Esophagus muscularis mucosa (tissue), 4 donors: Measurements from ENCODE around the gene CENPK. TPM values are rescaled to one million over a fixed set of nuclear protein-coding genes. Genes with fewer than 3 reads are reported as not detected.

Experiments
- DNase-seq: peaks from one replicate; pipeline ENCODE4 v3.0.0-alpha.2; 2017; ENCODE audit errors: extremely low spot score
- H3K27ac ChIP-seq, 4 donors: fragments of 200-600 bp; sonication (generic); replicated peaks in 1 of 4; 1 replicate in 3 of 4; 2 replicates in 1 of 4; pipeline ENCODE4 v1.5.1; 2016 to 2019; ENCODE audit warnings: mild to moderate bottlenecking in 1 of 4
- H3K27me3 ChIP-seq, 4 donors: fragments of 200-600 bp; sonication (generic); one replicate each; pipeline versions ENCODE4 v1.5.1 to v1.6.0; 2016 to 2019
- H3K36me3 ChIP-seq, 4 donors: fragments of 200-600 bp; sonication (generic); one replicate each; pipeline ENCODE4 v1.5.1; 2016 to 2019
- H3K4me1 ChIP-seq, 4 donors: fragments of 200-600 bp; sonication (generic); one replicate each; pipeline ENCODE4 v1.5.1; 2016 to 2019
- H3K4me3 ChIP-seq, 4 donors: fragments of 200-600 bp; sonication (generic); 1 replicate in 2 of 4; 2 replicates in 2 of 4; pipeline ENCODE4 v1.5.1; 2016 to 2019; ENCODE audit warnings: mild to moderate bottlenecking in 4 of 4, moderate library complexity in 1 of 4
- H3K9me3 ChIP-seq, 4 donors: fragments of 200-600 bp; sonication (generic); 1 replicate in 3 of 4; 2 replicates in 1 of 4; pipeline ENCODE4 v1.5.1; 2016 to 2019
- CTCF ChIP-seq, 3 experiments: fragments of 200-600 bp in 2 of 3; fragments of 450-650 bp in 1 of 3; sonication (generic) in 2 of 3; IDR thresholded peaks; one replicate each; pipeline ENCODE4 v1.5.1; 2017 to 2019; ENCODE audit warnings: antibody characterized with exemption in 3 of 3, mild to moderate bottlenecking in 2 of 3, moderate library complexity in 1 of 3
- EP300 ChIP-seq: sonication (generic); formaldehyde crosslinking; IDR thresholded peaks from one replicate; pipeline ENCODE4 v1.6.1; 2017; ENCODE audit warnings: antibody characterized with exemption
- POLR2A ChIP-seq: fragments of 450-650 bp; IDR thresholded peaks from one replicate; pipeline ENCODE4 v1.6.1; 2017; ENCODE audit warnings: antibody characterized with exemption, moderate library complexity, mild to moderate bottlenecking, low read depth
- POLR2AphosphoS5 ChIP-seq, 2 donors: sonication (generic); formaldehyde crosslinking; IDR thresholded peaks; one replicate each; pipeline ENCODE4 v1.6.1; 2017; ENCODE audit warnings: antibody characterized with exemption in 2 of 2
- WGBS: methylation state at CpG from one replicate; pipeline ENCODE4 v1.1.5; 2018; 5-methylcytosine and 5-hydroxymethylcytosine counted together
- intact Hi-C: fragments of 100-400 bp; cut with DNase I; formaldehyde crosslinking; loops from one replicate; pipeline ENCODE4 v1.15.1; 2023
- total RNA-seq, 4 donors: library from RNA; depleted of rRNA; stranded (reverse); fragments of >200 nt; gene quantifications; one replicate each; pipeline versions ENCODE4 v1.1.0 to v1.2.1, GENCODE V29; 2016

The CENPK gene
- total RNA-seq, 4 donors from 2014 or later, result 0.57 to 1.2 TPM; not detected in 2

GRCh38 chr5:65525726-65526125 lies 37.2 kb downstream of the CENPK start:
- intact Hi-C loops, result no loop called here
- H3K9me3 ChIP-seq, result no peaks in the 10 kb centered on the region

GRCh38 chr5:65512170-65512937 lies 50.6 kb downstream of the CENPK start:
- DNase-seq, result no peak
- Histone ChIP-seq H3K4me3 (no peak overlapping the region), H3K9me3 (no peaks in the 10 kb centered on the region), H3K27ac (no peak overlapping the region), H3K36me3 (no peaks in the 10 kb centered on the region), H3K4me1 (no peaks in the 10 kb centered on the region), H3K27me3 (no peaks in the 10 kb centered on the region)
- intact Hi-C loops, result no loop called here
- TF ChIP-seq POLR2AphosphoS5 (IDR thresholded peaks at IDR 0.05) (no peak), CTCF (IDR thresholded peaks at IDR 0.05) (no peak), POLR2A (no peak), EP300 (no peak)
- WGBS, result 80% methylated on average over 6 of the region's 6 CpGs

More at GRCh38 chr5:65525726-65526125, 37.2 kb downstream of the CENPK start:
- Histone ChIP-seq H3K4me1 (no peaks in the 10 kb centered on the region), H3K4me3 (no peak overlapping the region), H3K27ac (no peak overlapping the region), H3K27me3 (no peaks in the 10 kb centered on the region), H3K36me3 (no peaks in the 10 kb centered on the region)
- TF ChIP-seq CTCF (IDR thresholded peaks at IDR 0.05), result no peak
- TF ChIP-seq EP300, result no peak
- no peak for TF ChIP-seq POLR2A
- TF ChIP-seq POLR2AphosphoS5 (IDR thresholded peaks at IDR 0.05), result no peak
- DNase-seq, result no peak
- 88% methylated on average over 3 of the region's 3 CpGs for WGBS

- no peak for TF ChIP-seq POLR2AphosphoS5 (IDR thresholded peaks at IDR 0.05)
- TF ChIP-seq CTCF (IDR thresholded peaks at IDR 0.05), result no peak
- no peak for TF ChIP-seq EP300
- TF ChIP-seq POLR2A, result no peak
- Histone ChIP-seq H3K9me3 (no peaks in the 10 kb centered on the region), H3K4me1 (no peaks in the 10 kb centered on the region), H3K4me3 (no peak overlapping the region), H3K36me3 (no peaks in the 10 kb centered on the region), H3K27me3 (no peaks in the 10 kb centered on the region), H3K27ac (no peak overlapping the region)
- 94% methylated on average over 2 of the region's 2 CpGs for WGBS
- no peak for DNase-seq
- intact Hi-C loops, result no loop called here
Observed at GRCh38 chr5:65508978-65509377, 54.0 kb downstream of the CENPK start.

- DNase-seq, result no peak
- TF ChIP-seq CTCF (IDR thresholded peaks at IDR 0.05) (no peak), POLR2AphosphoS5 (IDR thresholded peaks at IDR 0.05) (no peak), POLR2A (no peak), EP300 (no peak)
- Histone ChIP-seq H3K36me3 (no peaks in the 10 kb centered on the region), H3K4me3 (no peak overlapping the region), H3K4me1 (no peaks in the 10 kb centered on the region), H3K27me3 (no peaks in the 10 kb centered on the region), H3K9me3 (no peaks in the 10 kb centered on the region), H3K27ac (no peak overlapping the region)
- intact Hi-C loops, result no loop called here
- WGBS, result 78% methylated on average over 3 of the region's 3 CpGs
Observed at GRCh38 chr5:65506961-65507360, 56.0 kb downstream of the CENPK start.
